Measurements from ENCODE around the gene NHSL1. TPM values are rescaled to one million over a fixed set of nuclear protein-coding genes. Genes with fewer than 3 reads are reported as not detected.

NHSL1 gene
- total and polyA plus RNA-seq, 7 donors = 6.5 to 17.5 (median 8.6) TPM

DNA sequence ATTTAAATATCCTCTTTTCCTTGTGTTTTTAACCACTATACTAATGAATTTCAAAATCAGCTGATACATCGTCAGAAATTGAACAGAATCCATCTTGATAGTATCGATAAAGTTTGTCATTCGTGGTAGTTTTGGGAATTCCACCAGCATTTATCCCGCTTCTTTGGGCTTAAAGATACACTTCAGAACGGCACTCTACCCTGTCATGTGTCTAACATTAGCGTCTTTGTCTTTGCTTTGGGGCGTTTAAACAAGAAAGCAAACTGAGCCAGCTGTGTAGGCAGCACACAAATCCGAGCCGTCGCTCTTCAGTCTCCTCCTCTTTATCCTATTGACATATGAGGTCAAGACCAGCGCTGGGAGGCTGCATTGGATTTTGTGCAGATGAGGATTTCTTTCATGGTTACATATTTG is 27.5 kb upstream of the NHSL1 start:
- no peak for DNase-seq
- no peaks in the 10 kb centered on the region for H3K27me3 ChIP-seq
- no peak overlapping the region for H3K4me3 ChIP-seq
- TF ChIP-seq, protein P1, sequence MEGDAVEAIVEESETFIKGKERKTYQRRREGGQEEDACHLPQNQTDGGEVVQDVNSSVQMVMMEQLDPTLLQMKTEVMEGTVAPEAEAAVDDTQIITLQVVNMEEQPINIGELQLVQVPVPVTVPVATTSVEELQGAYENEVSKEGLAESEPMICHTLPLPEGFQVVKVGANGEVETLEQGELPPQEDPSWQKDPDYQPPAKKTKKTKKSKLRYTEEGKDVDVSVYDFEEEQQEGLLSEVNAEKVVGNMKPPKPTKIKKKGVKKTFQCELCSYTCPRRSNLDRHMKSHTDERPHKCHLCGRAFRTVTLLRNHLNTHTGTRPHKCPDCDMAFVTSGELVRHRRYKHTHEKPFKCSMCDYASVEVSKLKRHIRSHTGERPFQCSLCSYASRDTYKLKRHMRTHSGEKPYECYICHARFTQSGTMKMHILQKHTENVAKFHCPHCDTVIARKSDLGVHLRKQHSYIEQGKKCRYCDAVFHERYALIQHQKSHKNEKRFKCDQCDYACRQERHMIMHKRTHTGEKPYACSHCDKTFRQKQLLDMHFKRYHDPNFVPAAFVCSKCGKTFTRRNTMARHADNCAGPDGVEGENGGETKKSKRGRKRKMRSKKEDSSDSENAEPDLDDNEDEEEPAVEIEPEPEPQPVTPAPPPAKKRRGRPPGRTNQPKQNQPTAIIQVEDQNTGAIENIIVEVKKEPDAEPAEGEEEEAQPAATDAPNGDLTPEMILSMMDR (IDR thresholded peaks at IDR 0.05) = no peak
- TF ChIP-seq POLR2AphosphoS5 (IDR thresholded peaks at IDR 0.05) (no peak), EP300 (IDR thresholded peaks at IDR 0.05) (no peak), POLR2A (IDR thresholded peaks at IDR 0.05) (no peak)
- intact Hi-C loops (cut with DNase I) = no loop called here
- H3K27ac ChIP-seq = peak overlapping the region in 2 of 4 donors; percentile 38 to 59
- 73 to 76% methylated on average over 11 of the region's 11 CpGs for WGBS, 2 donors
- H3K9me3 ChIP-seq = no peaks in the 10 kb centered on the region
- H3K36me3 ChIP-seq = no peaks in the 10 kb centered on the region
- H3K4me1 ChIP-seq = peaks cover 0 to 34% (median 26%) of the 10 kb centered on the region in 4 donors

DNA sequence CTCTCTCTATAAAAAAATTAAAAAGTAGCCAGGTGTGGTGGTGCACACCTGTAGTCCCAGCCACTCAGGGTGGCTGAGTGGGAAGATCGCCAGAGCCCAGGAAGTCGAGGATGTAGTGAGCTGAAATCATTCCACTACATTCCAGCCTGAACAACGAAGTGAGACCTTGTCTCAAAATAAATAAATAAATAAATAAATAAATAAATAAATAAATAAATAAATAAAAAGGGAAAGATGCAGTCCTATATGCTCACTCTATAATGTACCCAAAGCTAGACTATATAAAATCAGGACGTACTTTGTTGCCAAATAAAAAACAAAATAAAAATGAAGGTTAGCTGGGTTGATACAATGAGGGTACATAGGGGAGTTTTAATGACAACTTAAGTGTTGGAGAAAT is 26.1 kb upstream of the NHSL1 start:
- Histone ChIP-seq H3K9me3 (no peaks in the 10 kb centered on the region), H3K36me3 (no peaks in the 10 kb centered on the region), H3K4me3 (no peak overlapping the region), H3K27ac (no peak overlapping the region), H3K4me1 (peaks cover 0 to 34% (median 26%) of the 10 kb centered on the region in 4 donors), H3K27me3 (no peaks in the 10 kb centered on the region)
- DNase-seq = no peak
- intact Hi-C loops (cut with DNase I) = no loop called here
- TF ChIP-seq POLR2A (IDR thresholded peaks at IDR 0.05) = no peak
- no peak for TF ChIP-seq POLR2AphosphoS5 (IDR thresholded peaks at IDR 0.05)
- TF ChIP-seq EP300 (IDR thresholded peaks at IDR 0.05) = no peak
- TF ChIP-seq, protein P1 (IDR thresholded peaks at IDR 0.05) = no peak
- WGBS, 2 donors = 89 to 96% methylated on average over 4 of the region's 4 CpGs

DNA sequence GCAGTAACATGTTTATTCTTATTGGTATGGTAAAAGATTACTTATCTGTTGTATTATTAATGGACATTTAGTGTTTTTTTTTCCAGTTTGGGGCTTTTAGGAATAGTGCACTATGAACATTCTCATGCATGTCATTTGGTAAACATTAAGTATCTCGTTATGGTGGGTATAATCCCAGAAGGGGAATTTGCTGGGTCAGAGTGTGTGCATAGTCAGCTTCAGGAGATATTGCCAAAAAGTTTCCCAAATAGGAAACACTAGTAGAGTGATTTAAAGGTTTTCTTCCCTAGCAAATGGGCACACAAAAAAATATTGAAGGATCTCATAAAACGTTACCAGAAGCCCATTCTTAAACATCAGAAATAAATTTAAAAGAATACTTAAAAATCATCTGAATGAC is 25.2 kb upstream of the NHSL1 start:
- DNase-seq = no peak
- TF ChIP-seq EP300 (IDR thresholded peaks at IDR 0.05) (no peak), POLR2AphosphoS5 (IDR thresholded peaks at IDR 0.05) (no peak), POLR2A (IDR thresholded peaks at IDR 0.05) (no peak)
- TF ChIP-seq, protein P1 (IDR thresholded peaks at IDR 0.05) = no peak
- intact Hi-C loops (cut with DNase I) = no loop called here
- no peaks in the 10 kb centered on the region for H3K27me3 ChIP-seq
- WGBS, 2 donors = 69 to 70% methylated on average over 2 of the region's 2 CpGs
- no peak overlapping the region for H3K4me3 ChIP-seq
- H3K27ac ChIP-seq = peak overlapping the region in 1 of 4 donors; percentile 34
- H3K4me1 ChIP-seq = peaks cover 0 to 34% (median 26%) of the 10 kb centered on the region in 4 donors
- no peaks in the 10 kb centered on the region for H3K36me3 ChIP-seq
- H3K9me3 ChIP-seq = no peaks in the 10 kb centered on the region

DNA sequence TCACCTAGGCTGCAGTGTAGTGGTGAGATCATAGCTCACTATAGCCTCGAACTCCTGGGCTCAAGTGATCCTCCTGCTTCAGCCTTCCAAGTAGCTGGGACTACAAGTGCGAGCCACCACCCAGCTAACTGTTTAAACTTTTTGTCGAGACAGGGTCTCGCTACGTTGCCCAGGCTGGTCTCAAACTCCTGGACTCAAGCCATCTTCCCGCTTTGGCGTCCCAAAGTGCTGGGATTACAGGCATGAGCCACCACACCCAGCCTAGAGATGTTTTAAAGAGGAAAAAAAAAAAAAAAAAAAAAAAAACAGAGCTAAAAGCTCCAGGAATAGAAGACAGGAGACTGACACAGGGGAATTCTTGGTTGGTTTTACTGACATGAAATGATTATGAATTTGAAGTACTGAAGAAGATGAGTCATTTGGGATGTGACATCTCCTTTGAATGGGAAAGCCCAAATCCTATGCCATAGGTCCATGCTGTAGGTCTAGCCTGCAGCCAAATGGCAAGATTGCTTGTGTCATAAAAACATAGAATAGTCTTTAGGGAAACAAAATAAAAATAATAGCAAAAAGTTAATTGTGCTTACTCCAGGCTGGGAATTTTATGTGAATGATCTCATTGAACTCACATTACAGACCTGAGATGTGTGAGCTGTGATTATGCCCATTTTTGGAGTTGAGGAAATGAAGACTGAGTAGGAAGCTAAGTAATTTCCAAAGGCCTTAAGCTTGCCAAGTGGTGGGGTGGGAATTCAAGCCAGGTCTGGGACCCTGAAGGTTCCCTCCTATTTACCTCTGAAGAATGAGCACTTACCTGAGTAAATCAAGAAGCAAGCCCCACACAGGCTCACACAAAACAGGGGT is 24.3 kb upstream of the NHSL1 start:
- 67 to 77% methylated on average over 7 of the region's 7 CpGs for WGBS, 2 donors
- Histone ChIP-seq H3K4me1 (peaks cover 0 to 34% (median 26%) of the 10 kb centered on the region in 4 donors), H3K27me3 (no peaks in the 10 kb centered on the region), H3K27ac (peak overlapping the region in 1 of 4 donors; percentile 34), H3K4me3 (no peak overlapping the region), H3K9me3 (no peaks in the 10 kb centered on the region), H3K36me3 (no peaks in the 10 kb centered on the region)
- TF ChIP-seq, protein P1 (IDR thresholded peaks at IDR 0.05) = no peak
- no peak for TF ChIP-seq POLR2A (IDR thresholded peaks at IDR 0.05)
- no peak for DNase-seq
- intact Hi-C loops (cut with DNase I) = no loop called here

Measured in sigmoid colon (tissue), 7 donors.